HG03439 (cell line): ENCODE measurements around the gene BAIAP2L1.

Experiments
- ATAC-seq: cut with Tn5 transposase; IDR thresholded peaks from one replicate; pipeline ENCODE4 v1.9.1; 2021; ENCODE audit warnings: mild to moderate bottlenecking, moderate library complexity; ENCODE audit not compliant: unreplicated experiment

Gene BAIAP2L1

DNA sequence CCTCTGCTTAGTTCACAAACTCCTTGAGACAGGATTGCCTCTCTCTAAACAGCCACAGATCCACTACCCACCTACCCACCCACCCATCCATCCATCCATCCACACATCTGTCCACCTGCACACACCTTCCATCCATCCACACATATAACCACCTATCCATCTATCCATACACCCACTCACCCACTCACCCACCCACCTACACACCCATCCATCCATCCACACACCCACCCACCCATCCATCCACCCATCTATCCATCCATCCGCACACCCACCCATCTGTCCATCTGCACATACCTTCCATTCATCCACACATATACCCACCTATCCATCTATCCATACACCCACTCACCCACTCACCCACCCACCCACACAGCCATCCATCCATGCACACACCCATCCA, 158.5 kb downstream of the BAIAP2L1 start:
- no peak for ATAC-seq

GRCh38 chr7:98241674-98242241, 159.1 kb downstream of the BAIAP2L1 start:
- no peak for ATAC-seq
